Cardiac muscle cell (in vitro differentiated cells and primary cell): ENCODE results near the gene SKI. TPM values are rescaled to one million over a fixed set of nuclear protein-coding genes. Genes with fewer than 3 reads are reported as not detected.

Experiments
- DNase-seq, 2 donors: peaks; one replicate each; pipeline versions ENCODE4 v3.0.0 to v3.0.0-alpha.2; 2010 to 2017; ENCODE audit warnings: low read depth in 1 of 2, low spot score in 1 of 2
- H3K27ac ChIP-seq: fragments of 200-600 bp; sonication (generic); 2 replicates; pipeline ENCODE4 v1.5.1; 2016
- H3K27me3 ChIP-seq: fragments of 200-600 bp; sonication (generic); 2 replicates; pipeline ENCODE4 v1.6.0; 2016; ENCODE audit warnings: control low read depth
- H3K36me3 ChIP-seq: fragments of 200-600 bp; sonication (generic); 2 replicates; pipeline ENCODE4 v1.5.1; 2016; ENCODE audit warnings: control low read depth
- H3K4me1 ChIP-seq: fragments of 200-600 bp; sonication (generic); 2 replicates; pipeline ENCODE4 v1.8.1; 2017; ENCODE audit warnings: low read depth, mild to moderate bottlenecking, mixed run types
- H3K4me3 ChIP-seq: fragments of 200-600 bp; sonication (generic); 2 replicates; pipeline ENCODE4 v1.5.1; 2016; ENCODE audit warnings: mild to moderate bottlenecking
- H3K9me3 ChIP-seq: fragments of 200-600 bp; sonication (generic); 2 replicates; pipeline ENCODE4 v1.5.1; 2017; ENCODE audit warnings: low read depth, mild to moderate bottlenecking, control low read depth
- CTCF ChIP-seq: IDR thresholded peaks from 2 replicates; pipeline ENCODE4 v1.5.1; 2012; ENCODE audit warnings: low read depth, mild to moderate bottlenecking, low read length
- polyA plus RNA-seq: library from polyadenylated mRNA; unstranded; fragments of >200 nt; fragmentation: Nextera tagmentation; extraction: Ambion mirVana; gene quantifications from 2 replicates; pipeline ENCODE4 v1.2.1, GENCODE V29; 2016
- total RNA-seq: library from RNA; depleted of rRNA; stranded (reverse); fragments of >200 nt; gene quantifications from 2 replicates; pipeline ENCODE4 v1.2.3, GENCODE V29; 2016

SKI gene
- total and polyA plus RNA-seq, 2 experiments from 2014 or later = 2.7 to 31.9 TPM

GRCh38 chr1:2299131-2299627 is 71.1 kb downstream of the SKI start:
- Histone ChIP-seq H3K4me3 (no peak overlapping the region), H3K4me1 (peaks cover 32% of the 10 kb centered on the region), H3K36me3 (no peaks in the 10 kb centered on the region), H3K9me3 (no peaks in the 10 kb centered on the region), H3K27me3 (no peaks in the 10 kb centered on the region), H3K27ac (peak overlapping the region; percentile 28)
- no peak for TF ChIP-seq CTCF
- DNase-seq = no peak

- Histone ChIP-seq H3K27ac (peak overlapping the region; percentile 56), H3K36me3 (no peaks in the 10 kb centered on the region), H3K4me1 (peaks cover 32% of the 10 kb centered on the region), H3K9me3 (no peaks in the 10 kb centered on the region), H3K4me3 (no peak overlapping the region), H3K27me3 (no peaks in the 10 kb centered on the region)
- DNase-seq = no peak
- TF ChIP-seq CTCF = no peak
Measured at GRCh38 chr1:2300004-2300771, 72.1 kb downstream of the SKI start.

- no peaks in the 10 kb centered on the region for H3K9me3 ChIP-seq
- peak in 1 of 2 donors; percentile 73 for DNase-seq
- no peak overlapping the region for H3K4me3 ChIP-seq
- TF ChIP-seq CTCF = no peak
- H3K36me3 ChIP-seq = peaks cover 2% of the 10 kb centered on the region
- H3K27me3 ChIP-seq = no peaks in the 10 kb centered on the region
- peak overlapping the region; percentile 56 for H3K27ac ChIP-seq
- peaks cover 32% of the 10 kb centered on the region for H3K4me1 ChIP-seq
Measured at GRCh38 chr1:2300851-2301606, 72.9 kb downstream of the SKI start.

- Histone ChIP-seq H3K4me1 (peaks cover 32% of the 10 kb centered on the region), H3K9me3 (no peaks in the 10 kb centered on the region), H3K36me3 (peaks cover 9% of the 10 kb centered on the region), H3K4me3 (no peak overlapping the region), H3K27ac (peak overlapping the region; percentile 56), H3K27me3 (no peaks in the 10 kb centered on the region)
- no peak for TF ChIP-seq CTCF
- no peak for DNase-seq
Measured at GRCh38 chr1:2301607-2302291, 73.6 kb downstream of the SKI start.

- TF ChIP-seq CTCF = no peak
- peaks cover 32% of the 10 kb centered on the region for H3K4me1 ChIP-seq
- no peak for DNase-seq
- H3K27me3 ChIP-seq = no peaks in the 10 kb centered on the region
- H3K9me3 ChIP-seq = no peaks in the 10 kb centered on the region
- H3K4me3 ChIP-seq = no peak overlapping the region
- no peak overlapping the region for H3K27ac ChIP-seq
- H3K36me3 ChIP-seq = peaks cover 16% of the 10 kb centered on the region
Measured at GRCh38 chr1:2302292-2302925, 74.3 kb downstream of the SKI start.
